GM12878 (cell line): ENCODE results near the gene ACADVL. TPM values are rescaled to one million over a fixed set of nuclear protein-coding genes. Genes with fewer than 3 reads are reported as not detected.
A peak's percentile ranks its signal among the peaks of the same experiment; 100 is the strongest.

ENCODE experiments used
- CBFB ChIP-seq: IDR thresholded peaks from 2 replicates; pipeline ENCODE4 v1.6.1; 2016; ENCODE audit warnings: antibody characterized with exemption, low read depth
- CEBPB ChIP-seq, 2 experiments: fragments of 150-350 bp in 1 of 2; IDR thresholded peaks; 2 replicates each; pipeline ENCODE4 v1.6.1; 2012 to 2014; ENCODE audit warnings: low read depth in 2 of 2, low read length in 2 of 2, borderline replicate concordance in 1 of 2, inconsistent platforms in 1 of 2
- CHD4 ChIP-seq: fragments of 200-600 bp; sonication (generic); IDR thresholded peaks from 2 replicates; pipeline ENCODE4 v1.6.1; 2016; ENCODE audit warnings: mild to moderate bottlenecking
- CREB1 ChIP-seq: IDR thresholded peaks from 2 replicates; pipeline ENCODE4 v1.6.1; 2012; ENCODE audit warnings: low read depth, mild to moderate bottlenecking, inconsistent platforms
- ETV6 ChIP-seq, 2 experiments: fragments of 450-650 bp in 1 of 2; IDR thresholded peaks in 1 of 2; conservative IDR thresholded peaks in 1 of 2; 2 replicates each; pipeline ENCODE4 v1.6.1; 2014; ENCODE audit warnings: antibody characterized with exemption in 1 of 2, borderline replicate concordance in 1 of 2, low read depth in 1 of 2, mild to moderate bottlenecking in 1 of 2, moderate library complexity in 1 of 2
- FOXK2 ChIP-seq: fragments of 450-650 bp; IDR thresholded peaks from 2 replicates; pipeline ENCODE4 v1.6.1; 2017; ENCODE audit warnings: mild to moderate bottlenecking, moderate library complexity
- HCFC1 ChIP-seq: fragments of 150-350 bp; IDR thresholded peaks from 2 replicates; pipeline ENCODE4 v1.6.1; 2014; ENCODE audit warnings: low read length
- JUNB ChIP-seq: IDR thresholded peaks from 2 replicates; pipeline ENCODE4 v1.6.1; 2016; ENCODE audit warnings: antibody characterized with exemption, mild to moderate bottlenecking
- KLF5 ChIP-seq: fragments of 450-650 bp; IDR thresholded peaks from 2 replicates; pipeline ENCODE4 v1.6.1; 2014; ENCODE audit warnings: mild to moderate bottlenecking; ENCODE audit not compliant: partially characterized antibody
- MEF2B ChIP-seq: fragments of 450-650 bp; IDR thresholded peaks from 2 replicates; pipeline ENCODE4 v1.6.1; 2018; ENCODE audit warnings: mild to moderate bottlenecking, moderate library complexity; ENCODE audit not compliant: partially characterized antibody, poor library complexity, severe bottlenecking
- NFXL1 ChIP-seq: fragments of 450-650 bp; IDR thresholded peaks from 2 replicates; pipeline ENCODE4 v1.6.1; 2017; ENCODE audit warnings: antibody characterized with exemption, mild to moderate bottlenecking, borderline replicate concordance
- NFYB ChIP-seq: IDR thresholded peaks from 2 replicates; pipeline ENCODE4 v1.6.1; 2011; ENCODE audit warnings: low read depth, mild to moderate bottlenecking, low read length, improper control_type of control experiment, moderate library complexity; ENCODE audit not compliant: insufficient read depth
- PAX8 ChIP-seq: fragments of 450-650 bp; IDR thresholded peaks from 2 replicates; pipeline ENCODE4 v1.6.1; 2017; ENCODE audit warnings: mild to moderate bottlenecking, moderate library complexity
- RAD21 ChIP-seq: IDR thresholded peaks from 2 replicates; pipeline ENCODE4 v1.6.1; 2011; ENCODE audit warnings: mild to moderate bottlenecking, low read depth, low read length, moderate library complexity; ENCODE audit not compliant: insufficient read depth
- RB1 ChIP-seq: fragments of 450-650 bp; formaldehyde crosslinking; IDR thresholded peaks from 2 replicates; pipeline ENCODE4 v1.6.1; 2017; ENCODE audit warnings: mild to moderate bottlenecking, borderline replicate concordance
- RFX5 ChIP-seq: IDR thresholded peaks from 2 replicates; pipeline ENCODE4 v1.6.1; 2011; ENCODE audit warnings: low read depth, low read length, improper control_type of control experiment
- SIN3A ChIP-seq: IDR thresholded peaks from 2 replicates; pipeline ENCODE4 v1.6.1; 2012; ENCODE audit warnings: low read depth, low read length, improper control_type of control experiment
- SREBF2 ChIP-seq: IDR thresholded peaks from 2 replicates; pipeline ENCODE4 v1.6.1; 2012; ENCODE audit warnings: mild to moderate bottlenecking, low read length
- ZBTB33 ChIP-seq: fragments of 450-650 bp; IDR thresholded peaks from 2 replicates; pipeline ENCODE4 v1.6.1; 2017; ENCODE audit warnings: mild to moderate bottlenecking
- ZNF217 ChIP-seq: fragments of 450-650 bp; IDR thresholded peaks from 2 replicates; pipeline ENCODE4 v1.6.1; 2017; ENCODE audit warnings: antibody characterized with exemption, mild to moderate bottlenecking
- ZNF384 ChIP-seq: IDR thresholded peaks from 2 replicates; pipeline ENCODE4 v1.6.1; 2012; ENCODE audit warnings: low read depth, mild to moderate bottlenecking, low read length, improper control_type of control experiment, borderline replicate concordance
- ZNF592 ChIP-seq: fragments of 450-650 bp; IDR thresholded peaks from 2 replicates; pipeline ENCODE4 v1.6.1; 2017; ENCODE audit warnings: mild to moderate bottlenecking, moderate library complexity
- polyA plus RNA-seq, 11 experiments: library from polyadenylated mRNA; depleted of rRNA in 4 of 11; unstranded in 6 of 11; stranded (reverse) in 5 of 11; fragments of >200 nt; fragmentation: Nextera tagmentation in 4 of 11; fragmentation: Illumina TruSeq in 1 of 11; extraction: Ambion mirVana in 4 of 11; extraction: Trizol in 1 of 11; gene quantifications; 1 replicate in 1 of 11; 2 replicates in 10 of 11; pipeline versions ENCODE4 v1.2.1 to v1.2.3, GENCODE V29; 2011 to 2016; ENCODE audit warnings: inconsistent platforms in 2 of 11, missing spikeins in 2 of 11, low read depth in 1 of 11
- total RNA-seq, 4 experiments: library from RNA; depleted of rRNA in 3 of 4; stranded (reverse); fragments of >200 nt in 3 of 4; fragmentation: Illumina TruSeq in 1 of 4; extraction: Trizol in 1 of 4; gene quantifications; 2 replicates each; pipeline versions ENCODE4 v1.2.1 to v1.2.3, GENCODE V29; 2013 to 2021
- TF ChIP-seq, protein P1 (sequence below): IDR thresholded peaks from 2 replicates; pipeline ENCODE4 v1.6.1; 2011; ENCODE audit warnings: low read depth, mild to moderate bottlenecking, low read length, moderate library complexity, borderline replicate concordance; ENCODE audit errors: extremely low read depth

The ACADVL gene
- total and polyA plus RNA-seq, 10 of the 15 experiments (the other 5 are each of a cell fraction or from before 2014, with no cell fraction given) = 25.4 to 232 (median 180) TPM

GRCh38 chr17:7234083-7234951, 14.6 kb downstream of the ACADVL start, which contains the start of gene DVL2 (continued):
- TF ChIP-seq, protein P1, sequence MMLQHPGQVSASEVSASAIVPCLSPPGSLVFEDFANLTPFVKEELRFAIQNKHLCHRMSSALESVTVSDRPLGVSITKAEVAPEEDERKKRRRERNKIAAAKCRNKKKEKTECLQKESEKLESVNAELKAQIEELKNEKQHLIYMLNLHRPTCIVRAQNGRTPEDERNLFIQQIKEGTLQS = peak; percentile 99
- TF ChIP-seq FOXK2 (peak; percentile 34), SREBF2 (no peak), JUNB (no peak), ZNF592 (no peak), SIN3A (peak; percentile 97), NFYB (peak; percentile 60; the same call in 1 of the 2 replicates), RB1 (peak; percentile 81; the same call in 1 of the 2 replicates), RFX5 (no peak), MEF2B (peak; percentile 89), ZNF384 (no peak), CREB1 (peak; percentile 23; the same call in 1 of the 2 replicates), CEBPB (IDR thresholded peaks at IDR 0.05; ENCODE audit: borderline replicate concordance in 1 of 2, low read depth in 2 of 2, low read length in 2 of 2) (no peak), ZBTB33 (no peak), ETV6 (conservative IDR thresholded peaks at IDR 0.05 in 1 of 2, IDR thresholded peaks at IDR 0.05 in 1 of 2; ENCODE audit: borderline replicate concordance in 1 of 2, low read depth in 1 of 2) (no peak), CBFB (peak; percentile 44; the same call in 1 of the 2 replicates), ZNF217 (no peak), KLF5 (peak; percentile 63), RAD21 (no peak), NFXL1 (no peak), PAX8 (peak; percentile 48; the same call in 1 of the 2 replicates), HCFC1 (peak; percentile 66), CHD4 (no peak)
